Stimulated activated CD4-positive, alpha-beta T cell treated with anti-CD3 and anti-CD28 coated beads, Interleukin-2, amount 100 ng/mL, for 48 hours (primary cell): ENCODE measurements around the gene C1orf35.

Source experiments
- DNase-seq, 2 donors: peaks; one replicate each; pipeline ENCODE4 v3.0.0-alpha.2; 2020

C1orf35 gene

DNA sequence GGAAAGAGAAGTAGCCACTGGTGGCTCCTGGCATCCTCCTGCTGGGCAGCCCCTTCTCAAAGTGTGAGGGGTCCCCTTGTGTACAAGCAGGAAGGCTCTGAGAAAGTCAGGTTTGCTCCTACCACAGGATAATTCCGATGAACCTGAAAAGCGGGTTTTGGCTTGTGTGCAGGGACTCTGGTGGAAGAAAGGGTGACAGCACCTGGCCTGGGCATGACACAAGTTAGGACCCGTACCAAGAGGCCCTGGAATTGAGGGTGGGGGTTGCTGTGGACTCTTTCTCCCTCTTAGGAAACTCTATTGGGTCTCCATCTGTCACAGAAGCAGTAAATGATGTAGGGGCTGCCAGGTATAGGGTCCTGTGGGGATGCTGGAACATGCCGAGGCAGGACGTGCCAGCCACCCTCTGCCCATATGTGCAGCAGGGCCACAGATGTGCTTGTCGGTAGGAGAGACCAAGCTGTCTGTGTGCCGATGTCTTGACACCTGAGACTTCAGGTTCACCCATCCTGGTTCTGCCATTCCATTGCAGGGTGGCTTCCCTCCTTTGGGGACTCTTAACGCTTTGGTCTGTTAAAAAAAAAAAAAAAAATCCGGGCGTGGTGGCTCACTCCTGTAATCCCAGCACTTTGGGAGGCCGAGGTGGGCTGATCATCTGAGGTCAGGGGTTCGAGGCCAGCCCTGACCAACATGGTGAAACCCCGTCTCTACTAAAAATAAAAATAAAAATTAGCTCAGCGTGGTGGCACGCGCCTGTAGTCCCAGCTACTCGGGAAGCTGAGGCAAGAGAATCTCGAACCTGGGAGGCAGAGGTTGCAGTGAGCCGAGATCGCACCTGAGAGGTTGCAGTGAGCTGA, 9.8 kb downstream of the C1orf35 start:
- DNase-seq = no peak

DNA sequence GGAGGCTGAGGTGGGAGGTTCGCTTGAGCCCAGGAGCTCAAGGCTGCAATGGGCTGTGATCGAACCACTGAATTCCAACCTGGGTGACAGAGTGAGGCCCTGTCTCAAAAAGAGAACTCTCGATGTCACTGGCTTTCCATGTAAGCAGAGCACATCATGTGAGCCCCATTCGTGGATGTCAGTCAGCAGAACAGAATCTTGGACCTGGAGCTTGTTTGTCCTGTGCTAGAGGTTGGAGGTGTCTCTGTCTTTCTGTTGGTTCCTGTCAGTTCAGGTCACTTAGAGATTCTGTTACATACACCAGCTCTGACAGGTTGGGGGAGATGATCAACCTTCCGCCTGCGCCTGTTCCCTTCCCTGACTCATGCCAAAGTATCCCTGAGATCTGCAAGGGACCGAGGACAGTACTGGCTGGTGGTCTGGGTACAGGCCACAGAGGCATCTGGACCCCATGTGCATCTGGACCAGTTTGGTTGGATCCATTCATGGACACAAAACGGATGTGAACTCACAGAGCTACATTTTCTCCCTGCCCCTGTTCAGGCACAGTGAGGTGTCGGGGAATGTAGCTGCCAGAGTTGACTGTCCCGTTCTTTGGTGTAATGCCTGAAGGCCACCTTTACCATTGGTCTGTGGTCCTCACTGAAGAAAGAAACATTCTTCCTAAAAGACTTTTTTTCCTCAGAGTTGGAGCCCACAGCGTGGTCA, 10.6 kb downstream of the C1orf35 start:
- no peak for DNase-seq

DNA sequence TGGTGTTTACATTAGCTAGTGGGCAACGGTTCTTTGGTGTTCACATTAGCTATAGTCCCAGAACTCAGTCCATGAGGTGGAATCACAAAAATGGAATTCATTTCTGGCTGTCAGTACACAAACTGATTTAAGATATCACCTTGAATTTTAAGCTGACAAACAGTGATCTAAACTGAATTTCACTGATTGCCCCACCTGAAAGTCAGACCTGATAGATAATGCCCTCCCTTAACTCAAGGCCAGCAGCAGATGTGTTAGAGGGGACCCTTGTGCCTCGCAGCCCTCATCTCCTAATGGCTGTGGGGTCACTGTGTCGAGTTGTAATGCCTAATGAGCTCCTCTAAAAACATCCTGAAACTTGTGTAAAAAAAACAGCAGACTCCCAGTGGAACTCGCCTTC, 12.0 kb downstream of the C1orf35 start:
- no peak for DNase-seq

DNA sequence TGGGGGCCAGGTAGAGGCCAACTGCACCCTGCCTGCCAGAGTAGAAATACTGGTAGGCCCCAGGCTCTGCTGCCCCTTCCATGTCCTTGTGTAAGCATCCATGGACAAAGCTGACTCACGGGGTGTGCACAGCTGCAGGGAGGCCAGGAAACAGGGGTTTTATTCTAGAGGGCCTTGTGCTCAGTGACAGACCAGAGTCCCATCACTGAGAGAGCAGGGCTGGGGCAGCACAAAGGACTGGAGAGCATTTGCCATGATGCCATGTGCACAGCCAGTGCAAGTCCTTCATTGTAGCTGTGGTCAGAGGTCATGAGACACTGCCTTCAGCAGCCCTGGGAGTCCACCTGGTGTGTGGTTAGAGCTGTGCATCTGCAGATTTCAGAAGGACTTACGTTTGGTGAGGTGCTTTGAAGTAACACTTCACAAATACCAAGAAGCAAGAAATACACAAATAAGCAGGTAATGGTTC, 12.5 kb downstream of the C1orf35 start:
- DNase-seq = no peak

DNA sequence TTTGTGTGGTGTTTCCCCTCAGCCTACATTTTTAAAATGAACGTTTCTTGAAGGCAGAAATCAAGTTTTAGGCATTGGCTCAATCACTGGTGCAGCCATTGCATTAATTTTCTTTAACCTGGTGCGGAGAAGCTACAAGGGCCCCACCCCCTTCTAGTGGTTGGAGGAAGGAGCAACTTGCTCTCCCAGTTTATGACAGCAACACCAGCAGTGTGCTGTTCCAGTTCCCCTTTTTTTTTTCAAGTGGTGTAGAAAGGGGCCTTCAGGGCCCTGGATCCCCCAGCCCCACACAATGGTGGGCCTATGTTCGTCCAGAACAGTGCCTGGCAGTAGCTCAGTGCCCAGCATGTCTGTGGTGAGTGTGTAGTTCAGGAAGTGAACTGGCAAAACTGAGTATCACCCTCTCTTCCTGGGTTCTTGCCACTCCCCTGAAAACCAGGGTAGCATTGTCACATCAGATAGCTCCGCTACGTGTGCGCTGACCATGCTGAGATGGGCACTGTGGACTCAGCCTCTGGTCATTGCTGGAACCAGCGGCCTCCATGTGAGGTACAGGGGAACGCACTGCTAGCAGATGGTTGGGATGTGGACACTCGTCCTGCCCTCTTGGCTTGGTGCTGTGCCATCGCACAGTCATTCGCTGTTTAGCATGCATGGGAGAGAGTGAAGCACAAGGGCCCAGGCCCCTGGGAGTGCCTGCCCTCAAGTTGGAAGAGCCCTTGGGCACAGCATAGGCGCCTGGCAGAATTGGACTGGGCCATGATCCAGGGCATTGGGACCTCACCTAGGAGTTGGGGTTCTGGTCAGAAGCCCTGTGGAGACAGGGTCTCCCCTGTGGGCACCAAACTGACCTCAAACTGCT, 13.4 kb downstream of the C1orf35 start:
- no peak for DNase-seq

DNA sequence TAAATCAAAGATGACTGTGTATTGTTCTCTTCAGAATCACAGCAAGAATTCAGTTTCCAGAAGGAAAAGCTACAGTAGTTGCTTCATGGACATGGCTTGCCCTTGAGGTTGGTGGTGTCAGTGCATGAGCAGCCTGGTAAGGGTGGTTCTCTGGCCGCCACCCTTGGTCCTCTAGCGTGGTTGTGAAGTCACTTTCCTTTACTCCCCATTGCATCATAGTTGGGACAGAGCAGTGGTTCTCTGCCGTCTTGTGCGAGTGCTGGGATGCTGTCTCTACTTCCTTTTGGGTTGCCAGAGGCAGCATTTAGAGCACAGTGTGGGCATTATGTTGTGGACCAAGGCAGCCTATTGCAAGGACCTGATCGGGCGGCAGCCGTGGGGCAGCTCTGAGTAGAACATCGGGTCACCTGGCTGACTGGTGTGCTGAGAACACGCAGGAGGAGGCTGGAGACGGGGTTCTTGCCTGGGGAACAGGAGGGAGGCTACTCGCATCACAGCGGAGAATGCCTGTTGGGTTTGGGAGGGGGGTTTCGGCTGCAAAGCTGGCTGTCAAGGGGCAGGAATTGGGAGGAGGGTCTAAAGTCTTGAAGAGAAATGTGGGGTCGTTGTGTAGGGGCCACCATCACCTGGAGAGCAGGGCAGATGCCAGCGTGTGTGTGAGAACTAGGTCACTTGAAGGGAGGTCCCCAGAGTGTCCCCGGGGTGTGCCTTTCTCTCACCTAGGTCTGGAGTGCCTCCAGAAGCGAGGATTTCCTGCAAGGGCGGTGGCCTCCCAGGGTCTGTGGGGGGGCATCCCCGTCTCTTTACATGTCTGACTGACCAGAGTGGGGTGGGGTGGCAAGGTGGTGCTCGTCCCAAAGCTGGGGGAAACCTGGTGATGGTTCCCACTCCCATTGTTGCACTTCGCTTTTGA, 14.3 kb downstream of the C1orf35 start:
- DNase-seq = no peak

DNA sequence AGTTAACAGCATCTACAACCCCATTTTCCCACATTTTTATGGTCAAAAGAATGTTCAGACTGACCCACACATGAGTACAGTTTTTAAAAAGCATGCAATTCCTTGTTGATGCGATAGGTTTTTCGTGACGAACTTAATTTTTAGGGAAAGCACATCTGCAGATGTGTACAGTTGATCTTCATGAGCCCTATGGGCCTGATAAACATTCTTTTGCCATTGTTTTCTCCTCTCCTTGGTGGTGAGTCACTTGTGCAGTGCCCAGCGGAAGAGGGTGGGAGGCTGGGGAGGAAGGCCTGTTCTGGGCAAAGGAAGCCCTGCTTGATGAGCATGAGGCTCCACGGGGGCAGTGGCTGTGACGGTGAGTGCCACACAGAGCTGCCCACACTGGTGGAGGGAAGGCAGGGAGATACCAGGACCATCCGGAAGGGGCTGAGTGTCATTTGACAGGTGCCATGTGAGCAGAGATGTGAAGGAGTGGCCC, 15.3 kb downstream of the C1orf35 start:
- no peak for DNase-seq

DNA sequence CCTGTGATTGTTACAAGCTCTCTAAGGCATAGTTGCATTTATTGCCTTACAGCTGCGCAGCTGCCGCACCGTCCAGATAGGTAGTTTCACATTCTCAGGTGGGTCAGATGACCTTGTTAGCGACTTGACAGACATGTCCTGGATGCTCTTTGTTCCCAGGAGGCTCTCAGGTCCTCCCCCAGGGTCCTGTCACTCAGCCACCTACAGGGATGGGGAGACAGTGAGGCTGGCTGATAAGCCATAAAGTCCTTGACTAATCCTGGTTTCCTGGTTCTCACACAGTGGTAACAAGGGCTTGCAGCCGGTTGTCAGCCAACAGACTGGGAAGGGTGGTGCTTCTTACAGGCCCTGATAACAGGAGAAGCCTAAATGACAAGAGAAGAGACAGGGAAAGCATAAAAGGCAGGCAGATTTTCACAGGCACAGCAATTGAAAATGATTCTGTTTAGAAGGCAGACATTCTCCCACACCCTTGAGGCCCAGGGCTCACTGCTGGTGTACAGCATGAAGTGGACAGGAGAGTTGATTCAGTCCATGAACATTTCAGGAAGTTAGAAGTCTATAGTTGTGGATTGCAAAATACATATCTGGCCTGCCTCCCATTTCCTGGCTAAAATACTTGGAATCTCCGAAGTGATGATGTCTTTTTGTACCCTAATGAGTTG, 17.7 kb downstream of the C1orf35 start:
- no peak for DNase-seq

DNA sequence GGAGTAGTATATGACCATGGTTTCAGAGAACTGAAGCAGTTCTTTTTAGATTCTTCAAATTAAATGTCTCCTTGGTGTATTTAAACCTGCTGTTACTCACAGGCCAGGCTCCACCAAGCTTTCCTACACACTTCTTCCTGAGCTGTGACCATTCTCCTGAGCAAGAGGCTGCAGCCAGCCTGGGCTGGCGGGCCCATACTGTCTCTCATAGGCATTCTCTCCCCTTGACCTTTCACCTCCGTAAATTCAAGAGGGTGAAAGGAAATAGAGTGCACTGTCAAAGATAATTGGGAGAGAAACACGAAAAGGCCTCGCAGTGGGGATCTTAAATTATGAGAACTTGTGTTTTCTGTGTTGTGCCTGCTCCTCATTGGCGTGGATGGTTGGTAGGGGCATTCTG, 18.3 kb downstream of the C1orf35 start:
- no peak for DNase-seq

DNA sequence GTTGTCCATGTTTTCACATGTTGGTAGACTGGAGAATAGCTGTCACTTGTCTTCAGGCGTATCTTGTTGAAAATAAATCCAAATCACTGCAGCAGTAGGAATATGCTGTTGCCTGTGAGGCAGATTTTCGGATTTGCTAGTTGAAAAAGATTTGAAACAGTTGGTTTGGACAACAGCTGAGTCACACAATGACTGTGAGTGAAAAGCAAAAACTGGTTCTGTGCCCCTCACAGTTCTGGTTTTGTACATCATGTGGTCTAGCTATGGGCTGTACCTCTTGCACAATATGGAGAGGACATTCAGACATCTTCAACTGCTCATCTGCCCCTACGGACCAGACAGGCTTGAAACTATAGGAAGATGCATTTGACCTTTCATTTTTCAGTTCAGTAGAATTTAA, 18.8 kb downstream of the C1orf35 start:
- no peak for DNase-seq

DNA sequence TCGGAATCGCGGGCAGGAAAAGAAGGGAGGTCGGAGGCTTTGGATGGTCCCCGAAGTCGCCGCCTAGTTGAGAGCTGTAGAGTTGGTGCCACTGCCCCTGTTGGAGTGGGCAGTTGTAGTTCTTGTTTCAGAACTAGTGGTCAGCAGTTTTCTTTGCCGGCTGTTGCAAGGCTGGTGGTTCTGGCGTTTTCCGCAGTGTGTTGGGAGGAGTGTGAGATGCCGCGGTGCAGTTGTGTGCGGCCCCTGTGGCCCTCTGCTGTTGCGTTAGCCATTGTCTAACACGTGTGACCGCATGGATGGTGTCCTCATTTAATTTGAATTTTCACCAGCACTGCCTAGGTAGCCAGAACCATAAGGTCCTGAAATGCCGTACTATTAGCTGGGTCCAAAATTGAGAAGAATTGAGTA, 19.2 kb downstream of the C1orf35 start:
- DNase-seq = no peak

DNA sequence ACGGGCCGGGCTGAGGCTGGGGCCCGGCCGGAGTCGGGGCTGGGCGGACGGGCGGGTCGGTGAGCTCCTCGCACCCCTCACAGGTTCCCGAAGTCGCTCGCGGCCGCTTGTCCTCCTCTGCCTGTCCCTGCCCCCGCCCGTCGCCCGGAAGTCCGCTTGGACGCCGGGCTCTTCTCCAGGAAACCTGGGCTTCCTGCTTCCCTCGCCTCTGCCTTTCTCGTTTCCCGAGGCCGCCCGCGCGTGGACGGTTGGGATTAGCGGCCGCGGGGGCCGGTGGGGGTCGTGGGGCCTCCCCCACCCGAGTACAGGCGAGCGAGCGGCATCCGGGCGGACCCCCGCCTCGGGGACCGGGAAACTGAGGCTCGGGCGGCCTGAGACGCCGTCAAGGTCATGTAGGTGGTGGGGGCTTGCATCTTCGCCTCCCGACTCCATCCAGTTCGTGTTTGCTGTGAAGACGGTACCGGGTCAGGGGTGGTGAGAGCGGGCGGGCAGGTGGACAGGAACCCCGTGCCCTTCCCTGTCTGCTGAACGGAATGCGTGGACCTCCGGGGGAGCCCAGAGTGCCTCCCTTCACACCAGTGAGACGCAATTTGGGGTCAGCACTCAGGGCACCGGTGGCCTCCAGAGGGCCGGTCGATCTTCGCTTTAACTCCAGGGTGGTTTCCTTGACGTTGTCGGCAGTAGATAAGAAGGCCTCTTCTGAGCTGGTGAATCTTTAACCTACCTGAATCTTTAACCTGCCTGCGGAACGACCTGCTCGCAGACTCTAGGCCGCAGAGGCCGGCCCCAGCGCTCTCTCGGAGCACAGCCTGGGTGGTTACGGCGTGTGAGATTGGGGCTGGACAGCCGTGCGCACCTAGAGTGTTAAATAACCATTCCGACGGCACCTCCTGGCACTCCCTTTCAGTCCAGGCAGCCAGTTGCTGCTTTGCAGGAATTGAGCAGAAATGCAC, 19.9 kb downstream of the C1orf35 start:
- no peak for DNase-seq

DNA sequence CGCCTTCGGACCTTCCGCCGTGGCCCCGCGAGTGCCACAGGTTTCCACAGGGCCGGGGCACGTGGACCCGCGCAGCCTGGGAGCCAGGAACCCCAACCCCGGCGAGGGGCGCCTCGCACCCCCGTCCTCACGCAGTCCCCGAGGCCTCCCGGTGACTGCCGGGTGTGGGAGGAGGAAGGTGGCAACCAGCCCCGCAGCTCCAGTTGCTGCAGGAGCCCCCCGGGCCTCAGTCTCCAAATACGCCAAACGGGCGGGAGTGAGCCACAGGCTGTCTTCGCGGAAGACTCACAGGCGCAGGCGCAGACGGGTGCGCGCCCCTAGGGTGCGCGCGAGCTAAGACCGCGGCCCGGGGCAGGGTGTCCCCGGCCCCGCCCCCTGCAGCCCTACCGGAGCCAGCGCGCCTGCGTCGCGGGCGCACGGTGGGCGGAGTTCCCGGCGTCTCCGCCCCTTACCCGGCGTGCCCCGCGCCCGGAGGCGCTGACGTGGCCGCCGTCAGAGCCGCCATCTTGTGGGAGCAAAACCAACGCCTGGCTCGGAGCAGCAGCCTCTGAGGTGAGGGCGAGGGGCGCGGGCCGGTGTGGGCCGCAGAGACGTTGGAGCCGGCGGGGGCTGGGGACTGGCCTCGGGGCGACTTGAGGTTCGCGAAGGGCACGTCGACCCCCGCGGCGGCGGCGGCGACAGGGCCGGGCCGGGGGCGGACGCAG, 20.8 kb downstream of the C1orf35 start, which contains the start of gene ARF1:
ARF1 (plus strand) TSS at position 495 of the 704 bp plus-strand sequence. CDS start 14,407 bp downstream, outside the sequence.
- peak; percentile 89 to 94 for DNase-seq

DNA sequence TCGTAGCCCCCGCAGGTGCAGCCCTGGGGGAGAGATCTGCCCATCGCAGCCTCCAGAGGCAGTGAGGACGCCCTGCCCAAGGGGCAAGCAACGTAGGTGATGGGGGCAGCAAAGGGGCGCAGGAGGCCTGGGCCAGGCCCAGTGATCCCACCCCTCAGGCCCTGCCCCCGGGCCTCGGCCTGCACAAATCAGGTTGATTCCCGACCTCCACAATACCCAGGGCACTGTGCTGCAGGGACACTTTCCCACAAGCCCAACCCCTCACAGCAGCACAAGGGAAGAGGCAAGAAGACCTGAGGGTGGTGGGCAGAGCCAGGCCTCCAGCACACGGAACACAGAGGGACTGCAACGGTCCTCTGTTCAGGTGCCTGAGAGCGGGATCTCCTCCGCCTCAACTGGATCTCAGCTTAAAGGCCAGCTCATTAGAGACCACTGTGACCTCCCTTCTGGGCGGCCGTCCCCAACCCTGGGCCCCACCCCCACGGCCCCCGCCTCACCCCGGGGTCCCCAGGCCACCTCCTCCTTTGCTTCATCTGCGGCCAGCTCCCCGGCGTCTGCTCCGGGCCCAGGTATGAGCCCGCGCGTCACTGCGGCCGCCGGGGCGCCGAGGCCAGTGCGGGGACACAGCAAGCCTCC, 21.4 kb downstream of the C1orf35 start:
- DNase-seq = no peak

DNA sequence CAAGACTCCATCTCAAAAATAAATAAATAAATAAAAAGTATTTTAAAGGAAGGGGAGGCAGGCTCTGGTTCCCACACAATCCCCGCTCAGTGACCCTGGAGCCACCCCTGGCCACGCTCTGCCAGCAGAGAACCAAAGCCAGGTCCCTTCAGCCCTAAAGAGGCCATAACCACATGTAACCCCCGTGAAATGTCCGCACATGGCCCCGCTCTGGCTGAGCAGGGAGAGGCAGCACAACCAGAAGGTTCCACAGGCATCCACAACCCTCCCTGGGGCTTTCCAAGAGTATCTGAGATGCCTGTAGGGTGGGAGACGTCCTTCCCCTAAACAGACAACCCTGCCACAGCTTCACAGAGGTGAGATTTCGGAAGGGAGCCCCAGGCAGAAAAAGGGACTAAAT, 22.0 kb downstream of the C1orf35 start:
- no peak for DNase-seq

DNA sequence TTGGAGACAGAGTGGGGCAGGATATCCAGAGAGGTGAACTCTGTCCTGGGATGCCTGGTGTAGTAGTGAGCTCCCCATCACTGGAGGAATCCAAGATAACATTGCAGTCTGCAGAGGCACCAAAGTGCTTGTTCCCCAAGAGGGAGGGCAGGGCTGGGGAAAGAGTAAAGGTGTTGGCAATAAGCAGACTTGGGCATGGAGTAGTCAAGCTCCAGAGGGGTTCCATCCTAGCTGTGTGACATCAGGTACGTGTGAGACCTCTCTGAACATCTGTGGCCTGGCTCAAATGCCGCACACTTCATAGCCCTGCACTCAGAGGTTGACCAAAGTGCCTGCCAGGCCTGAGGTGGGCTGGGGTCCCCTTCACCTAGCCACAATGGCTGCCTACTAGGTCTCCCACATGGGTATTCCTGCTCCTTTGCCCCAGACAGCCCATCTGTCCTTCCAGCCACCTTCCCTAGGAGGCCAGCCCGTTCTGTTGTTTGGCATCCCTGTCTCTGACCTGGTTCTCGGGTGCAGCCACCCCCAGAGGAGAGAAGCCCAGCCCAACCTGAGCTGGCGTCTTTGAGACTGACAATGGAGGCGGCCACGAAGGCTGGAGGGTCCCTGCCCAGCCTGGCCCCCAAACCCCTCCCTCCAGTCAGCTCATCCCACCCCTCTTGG, 23.4 kb downstream of the C1orf35 start:
- DNase-seq = no peak

DNA sequence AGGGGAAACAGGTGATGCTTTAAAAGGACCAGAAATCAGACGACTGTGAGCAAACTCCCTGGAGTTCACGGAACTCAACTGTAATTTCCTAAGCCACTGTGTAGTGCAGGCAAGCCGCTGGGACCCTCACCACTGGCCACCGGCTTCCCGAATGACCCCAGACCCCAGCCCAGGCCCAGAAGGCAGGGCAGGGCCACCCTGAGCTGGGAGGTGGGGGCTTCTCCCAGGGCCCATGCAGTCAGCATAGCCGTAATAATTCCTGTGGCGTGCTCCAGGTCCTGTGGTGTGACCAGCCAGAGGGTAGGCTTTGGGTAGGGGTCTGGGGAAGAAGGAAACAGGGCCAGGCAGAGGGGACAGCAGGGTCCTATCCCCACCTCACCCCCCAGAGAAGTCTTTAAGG, 24.1 kb downstream of the C1orf35 start:
- DNase-seq = no peak
